DMS153 treated with DMSO at 0.1 percent for 48 hours (cell line): ENCODE measurements around the gene TBC1D22A.

ENCODE experiments used
- DNase-seq: peaks from one replicate; lab custom pipeline; 2025; ENCODE audit not compliant: unreplicated experiment; lab: John Stamatoyannopoulos, UW

TBC1D22A gene

DNA sequence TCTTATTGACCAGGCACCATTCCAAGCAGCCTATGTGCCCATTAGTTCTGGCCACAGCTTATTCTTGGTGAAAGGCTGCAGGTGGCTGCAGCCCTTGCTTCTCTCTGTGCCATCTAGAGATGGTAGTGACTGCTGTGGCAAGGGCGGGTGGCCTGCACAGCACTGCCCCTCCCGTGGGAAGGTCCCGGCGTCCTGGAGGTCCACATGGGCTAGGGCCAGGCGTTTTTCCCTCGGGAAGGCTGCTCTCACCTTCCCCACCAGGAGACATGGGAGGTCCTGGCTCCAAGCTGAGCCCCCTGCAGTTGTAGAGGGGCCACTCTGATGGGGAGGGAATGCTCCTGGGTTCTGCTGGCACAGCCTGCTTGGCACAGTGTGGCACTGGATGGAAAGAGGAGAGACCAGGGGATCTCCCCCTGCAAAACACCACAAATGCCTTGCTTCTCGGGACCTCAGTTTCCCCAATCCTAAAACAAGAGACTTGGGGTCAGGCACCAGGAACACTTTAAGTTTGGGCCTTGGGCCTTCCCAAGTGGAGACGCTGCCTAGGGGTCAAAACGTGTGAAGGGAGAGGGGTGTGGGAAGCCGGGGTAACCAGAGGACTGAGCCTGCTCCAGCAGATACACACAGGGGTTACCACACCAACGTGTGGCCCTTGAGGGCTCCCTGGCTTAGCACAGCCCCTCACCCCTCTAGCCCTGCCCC lies 10.0 kb upstream of the TBC1D22A start:
- no peak for DNase-seq

GRCh38 chr22:46752988-46753310 lies 9.5 kb upstream of the TBC1D22A start:
- DNase-seq, result no peak

DNA sequence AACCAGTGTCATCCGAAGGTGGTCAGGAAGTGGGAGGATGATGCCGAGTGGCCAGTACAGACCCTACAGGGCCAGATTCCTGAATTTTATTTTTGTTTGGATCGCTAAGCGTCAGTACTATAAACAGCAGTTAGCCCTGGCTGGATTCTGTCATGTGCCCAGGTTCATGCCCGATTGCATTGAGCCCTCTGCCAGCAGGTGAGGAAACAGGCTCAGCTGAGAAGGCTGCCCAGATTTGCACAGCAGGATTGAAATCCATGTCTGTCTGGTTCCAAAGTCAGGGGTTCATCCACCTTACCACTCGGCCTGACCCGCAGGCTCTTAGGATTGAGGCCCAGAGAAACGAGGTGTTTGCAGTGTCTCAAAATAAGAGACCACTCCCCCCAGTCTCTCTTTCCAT lies 9.1 kb upstream of the TBC1D22A start:
- no peak for DNase-seq

DNA sequence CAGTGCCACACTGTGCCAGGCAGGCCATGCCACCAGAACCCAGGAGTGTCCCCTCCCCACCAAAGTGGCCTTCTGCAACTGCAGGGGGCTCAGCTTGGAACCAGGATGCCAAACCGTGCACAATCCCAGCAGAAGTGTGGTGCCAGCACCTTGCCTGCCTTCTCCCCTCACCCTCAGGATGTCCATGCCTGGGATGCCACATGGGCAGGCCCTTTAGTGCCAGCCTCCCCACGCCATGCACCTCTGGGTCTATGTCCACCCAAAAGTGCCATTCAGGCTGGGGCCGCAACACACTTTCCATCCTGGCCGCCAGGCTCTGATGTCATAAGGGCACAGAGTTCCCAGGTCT lies 8.7 kb upstream of the TBC1D22A start:
- DNase-seq, result no peak

GRCh38 chr22:46754110-46754799 lies 8.2 kb upstream of the TBC1D22A start:
- DNase-seq, result no peak

DNA sequence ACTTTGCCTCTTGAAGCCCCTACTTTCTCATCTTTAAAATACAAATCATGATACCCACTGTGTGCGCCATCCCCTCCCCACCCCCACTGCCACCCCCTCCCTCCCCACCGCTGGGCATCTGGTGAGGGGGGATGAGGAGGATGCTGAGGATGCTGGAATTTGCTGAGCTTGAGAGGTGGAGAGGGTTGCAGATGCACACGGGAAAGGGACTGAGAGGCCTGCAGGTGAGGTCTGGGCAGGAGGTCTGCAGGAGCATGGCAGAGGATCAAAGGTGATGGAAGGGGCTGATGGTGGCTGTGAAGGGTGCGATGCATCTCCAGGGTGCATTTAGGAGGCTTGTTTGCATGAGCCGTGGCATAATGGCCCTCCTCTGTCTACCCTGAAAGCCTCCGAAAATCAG lies 7.6 kb upstream of the TBC1D22A start:
- no peak for DNase-seq

GRCh38 chr22:46755525-46755924 lies 6.9 kb upstream of the TBC1D22A start:
- no peak for DNase-seq

DNA sequence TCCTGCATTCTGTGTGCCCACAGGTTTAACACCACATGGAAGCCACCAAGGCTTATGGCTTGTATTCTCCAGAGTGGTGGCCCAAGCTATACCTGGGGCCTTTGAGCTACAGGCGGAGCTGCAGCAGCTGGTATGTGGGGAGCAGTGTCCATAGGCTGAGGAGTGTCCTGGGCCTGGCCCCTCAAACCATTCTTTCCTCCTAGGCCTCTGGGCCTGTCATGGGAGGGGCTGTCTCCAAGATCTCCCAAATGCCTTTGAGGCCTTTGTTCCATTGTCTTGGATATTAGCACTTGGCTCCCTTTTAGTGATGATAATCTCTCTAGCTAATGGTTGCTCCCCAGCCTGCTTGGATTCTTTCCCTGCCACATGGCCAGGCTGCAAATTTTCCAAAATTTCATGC lies 6.4 kb upstream of the TBC1D22A start:
- DNase-seq, result no peak

- no peak for DNase-seq
Measured at GRCh38 chr22:46757104-46757503, 5.3 kb upstream of the TBC1D22A start.

- DNase-seq, result no peak
Measured at GRCh38 chr22:46758121-46758520, 4.3 kb upstream of the TBC1D22A start.

DNA sequence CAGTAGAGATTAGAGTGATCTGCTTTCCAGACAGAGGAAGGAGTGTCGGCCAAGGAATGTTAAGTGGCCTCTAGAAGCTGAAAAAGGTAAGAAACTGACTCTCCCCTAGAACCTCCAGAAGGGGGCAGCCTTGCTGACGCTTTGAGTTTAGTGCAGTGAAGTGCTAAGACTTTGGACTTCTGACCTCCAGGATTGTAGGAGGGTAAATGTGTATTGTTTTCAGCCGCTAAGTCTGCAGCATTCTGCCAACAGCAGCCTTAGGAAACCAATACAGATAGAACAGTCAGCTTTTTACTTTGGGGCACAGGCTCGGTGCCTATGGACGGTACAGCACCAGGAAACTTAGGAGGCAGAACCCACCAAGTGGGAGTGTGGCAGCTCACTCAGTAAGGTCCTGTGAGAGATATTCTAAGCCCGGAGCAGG lies 3.6 kb upstream of the TBC1D22A start:
- no peak for DNase-seq

DNA sequence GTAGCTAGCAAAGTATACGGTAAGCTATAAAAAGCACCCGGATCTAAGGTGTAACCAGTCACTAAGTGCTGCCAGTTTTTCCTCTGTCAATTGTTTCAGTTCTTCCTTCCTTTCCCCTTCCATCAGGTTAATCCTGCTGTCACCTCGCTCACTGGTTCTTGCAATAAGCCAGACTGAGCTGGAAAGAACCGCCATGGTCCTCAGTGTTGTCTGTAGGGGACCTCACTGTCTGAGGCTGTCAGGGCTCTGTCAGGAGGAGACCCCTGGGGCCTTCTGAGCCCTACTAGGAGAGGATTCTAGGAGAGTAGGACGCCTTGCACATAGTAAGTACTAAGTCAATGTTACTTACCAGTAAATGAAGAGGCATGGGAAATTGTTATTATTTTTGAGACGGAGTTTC lies 1.4 kb upstream of the TBC1D22A start:
- no peak for DNase-seq

- no peak for DNase-seq
Measured at GRCh38 chr22:46761539-46762237, 762 bp upstream of the TBC1D22A start.

DNA sequence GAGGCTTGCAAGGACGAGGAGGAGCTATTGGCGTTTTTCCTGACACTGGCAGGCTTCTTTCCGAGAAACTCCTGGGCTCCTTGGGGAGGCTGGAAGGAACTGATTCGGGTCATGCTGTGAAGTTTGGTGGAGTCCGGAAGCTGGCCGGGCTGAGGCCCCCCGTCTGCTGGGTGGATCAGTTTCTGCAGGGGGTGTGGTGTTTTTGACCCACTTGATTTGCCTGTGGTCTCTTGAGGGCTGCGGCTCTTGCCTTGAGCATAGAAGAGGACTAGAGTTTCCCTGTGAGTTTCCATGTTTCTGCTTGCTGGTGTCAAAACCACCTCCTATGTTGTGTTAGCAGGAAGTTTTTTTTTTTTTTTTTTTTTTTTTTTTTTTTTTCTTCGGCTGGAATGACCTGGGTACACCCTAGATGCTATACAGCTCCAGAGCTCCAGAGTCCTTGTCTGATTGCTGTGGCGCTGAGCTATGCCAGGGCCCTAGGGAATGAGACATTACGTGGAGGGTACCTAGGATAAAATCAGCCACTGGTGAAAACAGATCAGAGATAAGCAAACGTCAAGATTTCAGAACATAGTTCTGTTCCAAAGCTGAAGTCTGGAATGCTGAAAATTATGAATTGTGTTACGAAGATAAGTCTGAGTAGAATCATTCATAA lies 728 bp downstream of the TBC1D22A start:
- no peak for DNase-seq

DNA sequence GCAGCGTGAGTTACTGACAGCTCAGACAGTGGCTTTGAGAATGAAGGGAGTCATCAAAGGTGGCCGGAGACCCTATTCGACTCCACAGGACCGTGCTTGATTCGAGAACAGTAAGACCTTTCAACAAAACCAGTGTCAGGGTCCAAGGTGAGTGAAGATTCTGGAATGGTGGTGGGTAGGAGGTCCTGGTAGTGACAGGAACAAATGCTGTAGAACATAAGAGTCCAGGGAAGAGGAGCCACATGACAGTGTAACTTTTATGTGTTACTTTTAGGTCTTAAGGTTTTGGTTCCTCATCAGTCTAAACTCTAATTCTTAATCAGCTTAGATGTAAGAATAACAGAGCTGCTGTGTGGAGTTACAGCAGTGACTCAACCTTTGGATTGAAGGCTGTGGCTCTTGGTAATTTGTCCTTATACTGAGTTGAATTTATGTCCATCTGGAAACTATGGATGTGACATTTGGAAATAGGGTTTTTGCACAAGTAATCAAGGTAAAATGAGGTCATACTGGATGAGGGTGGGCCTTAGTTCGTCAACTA lies 1.8 kb downstream of the TBC1D22A start:
- no peak for DNase-seq

- DNase-seq, result no peak
Measured at GRCh38 chr22:46764779-46765485, 2.5 kb downstream of the TBC1D22A start.

DNA sequence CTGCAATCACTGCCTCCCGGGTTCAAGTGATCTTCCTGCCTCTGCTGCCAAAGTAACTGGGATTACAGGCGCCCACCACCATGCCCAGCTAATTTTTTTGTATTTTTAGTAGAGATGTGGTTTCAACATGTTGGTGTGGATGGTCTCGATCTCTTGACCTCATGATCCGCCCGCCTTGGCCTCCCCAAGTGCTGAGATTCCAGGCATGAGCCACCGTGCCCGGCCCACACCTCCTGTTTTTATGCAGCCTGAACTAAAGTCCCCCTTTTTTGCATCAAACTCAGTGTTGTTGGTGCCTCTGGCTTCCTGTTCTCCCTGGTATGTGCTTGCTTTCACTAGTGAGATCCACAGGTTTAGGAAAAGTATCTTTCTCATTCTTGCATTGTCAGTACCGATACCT lies 4.2 kb downstream of the TBC1D22A start:
- no peak for DNase-seq

DNA sequence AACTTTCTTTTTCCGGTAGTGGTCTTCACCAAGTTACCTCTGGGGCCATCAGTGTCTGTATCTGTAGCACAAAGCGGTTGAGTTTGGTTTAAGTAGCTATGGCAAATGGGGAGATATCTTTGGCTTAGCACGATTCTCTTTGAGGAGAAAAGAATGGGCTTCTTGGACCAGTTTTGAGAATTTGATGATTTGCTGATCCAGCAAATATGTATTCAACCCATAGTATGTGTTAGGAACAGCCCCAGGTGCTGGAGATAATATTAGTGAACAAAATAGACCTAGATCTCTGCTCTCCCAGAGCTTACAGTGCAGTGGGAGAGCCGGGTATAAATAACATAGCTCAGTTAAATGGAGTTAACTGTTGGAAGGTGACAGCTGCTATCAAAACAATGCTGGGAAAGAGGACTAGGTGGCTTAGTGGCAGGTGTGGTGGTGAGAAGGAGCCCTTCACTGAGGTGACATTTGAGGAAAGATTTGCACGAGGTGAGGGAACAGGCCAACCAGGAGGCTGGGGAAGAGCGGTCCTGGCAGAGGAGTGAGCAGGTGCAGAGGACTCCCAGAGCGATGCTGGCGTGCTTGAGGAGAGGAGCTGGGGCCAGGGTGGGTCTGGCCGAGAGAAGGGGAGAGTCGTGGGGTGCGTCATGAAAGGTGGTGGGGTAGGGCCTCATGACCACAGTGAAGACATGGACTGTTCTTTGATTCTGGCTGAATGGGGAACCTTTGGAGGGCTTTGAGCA lies 5.0 kb downstream of the TBC1D22A start:
- DNase-seq, result no peak

DNA sequence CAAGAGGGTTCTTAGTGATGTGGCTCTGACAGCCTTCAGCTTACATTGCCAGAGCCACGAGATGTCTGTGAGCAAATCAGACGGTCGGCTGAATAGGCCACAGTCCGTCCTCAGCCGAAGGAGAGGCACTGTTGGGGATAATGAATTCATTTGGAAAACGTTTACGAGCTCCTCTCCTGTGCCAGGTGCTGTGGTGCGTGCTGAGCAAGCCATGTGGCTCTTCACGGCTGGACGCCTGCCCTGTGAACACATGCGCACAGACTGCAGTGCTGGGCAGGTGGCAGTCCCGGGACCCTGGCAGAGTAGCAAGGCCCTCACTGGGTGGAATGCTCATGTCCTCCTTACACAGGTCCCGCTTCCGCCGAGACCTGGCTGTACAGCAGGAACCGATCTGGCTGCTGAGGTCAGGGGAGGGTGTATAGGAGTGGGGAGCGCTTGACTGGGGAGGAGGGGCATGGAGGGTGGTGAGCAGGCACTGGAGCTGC lies 6.8 kb downstream of the TBC1D22A start:
- peak; percentile 10 for DNase-seq

DNA sequence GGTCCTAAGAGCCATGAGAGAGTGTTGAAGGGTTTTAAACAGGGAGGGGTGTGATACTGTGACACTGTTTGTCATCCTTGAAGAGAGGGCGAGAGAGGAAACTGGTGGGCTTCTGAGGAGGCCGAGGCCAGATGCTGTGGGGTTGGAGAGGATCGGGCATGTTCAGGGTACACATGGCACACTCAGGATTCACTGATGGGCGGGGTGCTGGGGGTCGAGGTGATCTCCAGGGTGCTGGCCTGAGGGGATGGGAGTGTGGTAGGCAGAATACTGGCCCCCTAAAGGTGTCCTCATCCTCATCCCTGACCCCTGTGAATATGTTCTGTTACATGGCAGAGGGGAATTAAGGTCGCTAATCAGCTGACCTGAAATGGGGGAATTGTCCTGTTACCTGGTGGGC lies 7.3 kb downstream of the TBC1D22A start:
- DNase-seq, result no peak
